ENCODE data around the gene FNBP1. TPM values are rescaled to one million over a fixed set of nuclear protein-coding genes. Genes with fewer than 3 reads are reported as not detected.

The FNBP1 gene
- total and polyA plus RNA-seq, 2 donors (not counting 1 experiment from before 2014, with no cell fraction given) = 42.9 to 318 TPM

- TF ChIP-seq CTCF (IDR thresholded peaks at IDR 0.05) (no peak), EZH2 (IDR thresholded peaks at IDR 0.05; ENCODE audit: borderline replicate concordance, insufficient read depth, low read depth, low read length, poor library complexity, severe bottlenecking) (no peak)
- peaks cover 8 to 41% of the 10 kb centered on the region in 2 experiments for H3K36me3 ChIP-seq (replicated peaks in 1 of 2; ENCODE audit: control extremely low read depth in 1 of 2, control insufficient read depth in 1 of 2, extremely low read depth in 1 of 2, insufficient read depth in 2 of 2, low read length in 1 of 2)
- H3K79me2 ChIP-seq (ENCODE audit: control insufficient read depth, insufficient read depth, low read length) = no peaks in the 10 kb centered on the region
- Mint-ChIP-seq H3K27ac (peak overlapping the region; percentile 71), H3K4me3 (no peak overlapping the region), H3K4me1 (peaks cover 11% of the 10 kb centered on the region), H3K9me3 (ENCODE audit: insufficient read depth) (no peaks in the 10 kb centered on the region), H3K27me3 (no peaks in the 10 kb centered on the region)
- H3K9me3 ChIP-seq (ENCODE audit: control extremely low read depth in 1 of 3, control insufficient read depth in 2 of 3, insufficient read depth in 1 of 3, low read length in 2 of 3) = no peaks in the 10 kb centered on the region
- H4K20me1 ChIP-seq (ENCODE audit: control insufficient read depth, insufficient read depth, low read length, poor library complexity, severe bottlenecking) = no peaks in the 10 kb centered on the region
- ChIA-PET POLR2A (no interaction called here), CTCF (no interaction called here)
- intact Hi-C loops (cut with micrococcal nuclease) = no loop called here
- no peak overlapping the region for H3K9ac ChIP-seq (ENCODE audit: low read length)
- no peak for DNase-seq
- no peak for ATAC-seq (ENCODE audit: low read depth)
- peaks cover 8 to 12% of the 10 kb centered on the region in 2 donors for H3K4me1 ChIP-seq (ENCODE audit: control insufficient read depth in 2 of 2, insufficient read depth in 2 of 2, low read length in 2 of 2)
- H2AFZ ChIP-seq (ENCODE audit: insufficient read depth, low read depth, low read length, poor library complexity, severe bottlenecking) = no peak overlapping the region
- no peak overlapping the region for H3K4me3 ChIP-seq (ENCODE audit: control extremely low read depth in 1 of 5, extremely low read depth in 1 of 5, insufficient read depth in 1 of 5, low read depth in 2 of 5, low read length in 4 of 5)
- no peaks in the 10 kb centered on the region for H3K27me3 ChIP-seq (replicated peaks in 1 of 4; ENCODE audit: control extremely low read depth in 1 of 4, control insufficient read depth in 3 of 4, insufficient read depth in 4 of 4, low read length in 3 of 4)
- H3K27ac ChIP-seq (ENCODE audit: low read length in 2 of 2) = no peak overlapping the region
- 56% methylated on average over 11 of the region's 11 CpGs for WGBS (ENCODE audit: insufficient coverage)
- H3K4me2 ChIP-seq (replicated peaks; ENCODE audit: low read depth, low read length, poor library complexity, severe bottlenecking) = no peak overlapping the region
These were observed 177.9 kb downstream of the FNBP1 start for GRCh38 chr9:129864991-129865647.

GRCh38 chr9:129863059-129863690 lies 179.8 kb downstream of the FNBP1 start:
- Mint-ChIP-seq H3K9me3 (ENCODE audit: insufficient read depth) (no peaks in the 10 kb centered on the region), H3K27ac (peak overlapping the region; percentile 10), H3K4me3 (no peak overlapping the region), H3K4me1 (peaks cover 8% of the 10 kb centered on the region), H3K27me3 (no peaks in the 10 kb centered on the region)
- no peaks in the 10 kb centered on the region for H3K79me2 ChIP-seq (ENCODE audit: control insufficient read depth, insufficient read depth, low read length)
- WGBS (ENCODE audit: insufficient coverage) = 19% methylated on average over 12 of the region's 14 CpGs
- DNase-seq (no peak), ATAC-seq (ENCODE audit: low read depth) (no peak)
- no peaks in the 10 kb centered on the region for H3K4me1 ChIP-seq (ENCODE audit: control insufficient read depth in 2 of 2, insufficient read depth in 2 of 2, low read length in 2 of 2)
- POLR2A ChIA-PET = no interaction called here
- H3K4me2 ChIP-seq (replicated peaks; ENCODE audit: low read depth, low read length, poor library complexity, severe bottlenecking) = no peak overlapping the region
- no peaks in the 10 kb centered on the region for H4K20me1 ChIP-seq (ENCODE audit: control insufficient read depth, insufficient read depth, low read length, poor library complexity, severe bottlenecking)
- no peaks in the 10 kb centered on the region for H3K27me3 ChIP-seq (replicated peaks in 1 of 4; ENCODE audit: control extremely low read depth in 1 of 4, control insufficient read depth in 3 of 4, insufficient read depth in 4 of 4, low read length in 3 of 4)
- TF ChIP-seq EZH2 (IDR thresholded peaks at IDR 0.05; ENCODE audit: borderline replicate concordance, insufficient read depth, low read depth, low read length, poor library complexity, severe bottlenecking) = no peak
- no peak for TF ChIP-seq CTCF (IDR thresholded peaks at IDR 0.05)
- no peak overlapping the region for H3K9ac ChIP-seq (ENCODE audit: low read length)
- no peak overlapping the region for H2AFZ ChIP-seq (ENCODE audit: insufficient read depth, low read depth, low read length, poor library complexity, severe bottlenecking)
- H3K36me3 ChIP-seq (replicated peaks in 1 of 2; ENCODE audit: control extremely low read depth in 1 of 2, control insufficient read depth in 1 of 2, extremely low read depth in 1 of 2, insufficient read depth in 2 of 2, low read length in 1 of 2) = peaks cover 8 to 41% of the 10 kb centered on the region in 2 experiments
- no peak overlapping the region for H3K27ac ChIP-seq (ENCODE audit: low read length in 2 of 2)
- CTCF ChIA-PET = interaction anchor here (0.6 kb wide), 1 partner anchor 130 kb away, joined by 3 read pairs; no protein-coding TSS in a partner anchor
- intact Hi-C loops (cut with micrococcal nuclease) = no loop called here
- no peak overlapping the region for H3K4me3 ChIP-seq (ENCODE audit: control extremely low read depth in 1 of 5, extremely low read depth in 1 of 5, insufficient read depth in 1 of 5, low read depth in 2 of 5, low read length in 4 of 5)
- no peaks in the 10 kb centered on the region for H3K9me3 ChIP-seq (ENCODE audit: control extremely low read depth in 1 of 3, control insufficient read depth in 2 of 3, insufficient read depth in 1 of 3, low read length in 2 of 3)

Measured in B cell (primary cell).